ENCODE results near the gene TP53BP2. TPM values are rescaled to one million over a fixed set of nuclear protein-coding genes. Genes with fewer than 3 reads are reported as not detected.
A peak's percentile ranks its signal among the peaks of the same experiment; 100 is the strongest.
"Not testable (repeated sequence)": the region's sequence is repeated elsewhere in the genome, so short reads cannot be mapped to it uniquely, and the experiment has no call there.

The TP53BP2 gene
- total RNA-seq, 1 donor, result 32.7 TPM

- no peak overlapping the region for H3K4me3 ChIP-seq (ENCODE audit: low read depth, low read length)
- peak; percentile 76 for DNase-seq (ENCODE audit: low read depth)
- TF ChIP-seq CTCF (IDR thresholded peaks at IDR 0.05; ENCODE audit: insufficient read depth, low read length), result peak; percentile 59
Observed at GRCh38 chr1:223811634-223812101, 34.1 kb downstream of the TP53BP2 start.

- H3K4me3 ChIP-seq (ENCODE audit: low read depth, low read length), result no peak overlapping the region
- no peak for DNase-seq (ENCODE audit: low read depth)
- no peak for TF ChIP-seq CTCF (IDR thresholded peaks at IDR 0.05; ENCODE audit: insufficient read depth, low read length)
Observed at GRCh38 chr1:223810586-223810985, 35.2 kb downstream of the TP53BP2 start.

DNA sequence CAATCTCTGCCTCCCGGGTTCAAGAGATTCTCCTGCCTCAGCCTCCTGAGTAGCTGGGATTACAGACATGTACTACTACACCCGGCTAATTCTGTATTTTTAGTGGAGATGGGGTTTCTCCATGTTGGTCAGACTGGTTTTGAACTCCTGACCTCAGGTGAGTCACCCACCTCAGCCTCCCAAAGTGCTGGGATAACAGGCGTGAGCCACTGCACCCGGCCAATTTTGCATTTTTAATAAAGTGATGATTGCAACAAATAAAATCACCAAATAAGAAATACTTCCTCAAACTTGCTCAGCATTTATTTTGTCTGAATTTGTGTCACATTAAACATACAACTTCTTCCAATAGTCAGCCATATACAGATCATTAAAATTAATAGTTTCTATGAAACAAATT lies 35.8 kb downstream of the TP53BP2 start:
- not testable (repeated sequence) for H3K4me3 ChIP-seq (ENCODE audit: low read depth, low read length); DNase-seq (ENCODE audit: low read depth)

DNA sequence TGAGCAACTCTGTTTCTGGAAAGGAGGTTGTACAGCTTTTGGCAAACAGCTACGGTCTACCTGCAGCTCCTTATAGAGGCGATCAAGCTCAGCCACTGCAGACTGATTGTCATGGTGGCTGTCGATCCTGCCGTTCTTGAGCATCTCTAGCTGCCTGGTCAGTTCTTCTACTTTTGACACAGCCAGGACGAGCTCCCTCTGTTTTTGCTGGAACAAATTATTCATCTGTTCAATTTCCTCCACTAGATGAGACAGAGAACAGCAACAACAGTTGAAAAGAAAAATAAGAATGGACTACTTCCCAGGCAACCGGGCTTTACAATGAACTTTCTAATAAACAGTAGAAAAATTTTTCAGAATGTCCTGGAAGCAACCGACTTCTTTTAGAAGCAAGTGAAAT lies 42.5 kb downstream of the TP53BP2 start:
- no peak for DNase-seq (ENCODE audit: low read depth)
- H3K4me3 ChIP-seq (ENCODE audit: low read depth, low read length), result no peak overlapping the region
- no peak for TF ChIP-seq CTCF (IDR thresholded peaks at IDR 0.05; ENCODE audit: insufficient read depth, low read length)

DNA sequence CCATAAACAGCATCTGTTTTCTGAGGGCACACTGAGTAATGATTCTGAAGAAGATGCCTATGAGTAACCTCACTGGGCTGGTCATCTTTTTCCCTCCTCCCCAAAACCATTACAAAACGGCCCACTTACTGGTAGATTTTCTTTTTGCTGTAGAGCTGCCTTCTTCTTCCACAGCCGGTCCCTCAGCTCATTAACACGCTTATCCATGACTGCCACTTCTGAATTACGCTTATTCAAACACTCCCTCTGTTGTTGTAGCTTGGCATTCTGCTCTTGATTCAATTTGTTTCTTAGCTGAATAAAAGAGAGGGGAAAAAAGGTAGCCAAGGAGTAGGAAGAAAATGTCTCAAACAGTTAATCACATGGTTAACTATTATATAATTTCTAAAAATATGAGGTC lies 43.1 kb downstream of the TP53BP2 start:
- DNase-seq (ENCODE audit: low read depth), result no peak

DNA sequence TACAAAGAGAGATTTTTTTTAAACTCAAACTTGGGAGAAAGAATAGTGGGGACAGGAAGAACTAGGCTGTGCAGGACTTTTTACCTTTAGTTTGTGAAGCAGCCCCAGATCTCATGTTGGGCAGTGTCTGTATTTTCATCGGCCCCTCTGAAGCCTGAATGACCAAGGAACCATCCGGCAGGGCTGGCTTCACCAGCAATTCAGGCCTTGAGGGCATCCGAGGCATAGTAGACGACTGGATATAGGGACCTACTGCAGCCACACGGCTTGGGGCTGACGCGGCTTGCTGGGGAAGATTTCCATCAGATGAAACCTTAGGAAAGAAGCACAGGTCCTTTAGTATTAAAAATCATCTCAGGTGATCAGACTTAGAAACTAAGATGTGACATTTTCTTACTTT lies 43.7 kb downstream of the TP53BP2 start:
- no peak overlapping the region for H3K4me3 ChIP-seq (ENCODE audit: low read depth, low read length)
- DNase-seq (ENCODE audit: low read depth), result no peak
- TF ChIP-seq CTCF (IDR thresholded peaks at IDR 0.05; ENCODE audit: insufficient read depth, low read length), result no peak

More for the DNA sequence above, 43.1 kb downstream of the TP53BP2 start:
- no peak overlapping the region for H3K4me3 ChIP-seq (ENCODE audit: low read depth, low read length)
- TF ChIP-seq CTCF (IDR thresholded peaks at IDR 0.05; ENCODE audit: insufficient read depth, low read length), result no peak

DNA sequence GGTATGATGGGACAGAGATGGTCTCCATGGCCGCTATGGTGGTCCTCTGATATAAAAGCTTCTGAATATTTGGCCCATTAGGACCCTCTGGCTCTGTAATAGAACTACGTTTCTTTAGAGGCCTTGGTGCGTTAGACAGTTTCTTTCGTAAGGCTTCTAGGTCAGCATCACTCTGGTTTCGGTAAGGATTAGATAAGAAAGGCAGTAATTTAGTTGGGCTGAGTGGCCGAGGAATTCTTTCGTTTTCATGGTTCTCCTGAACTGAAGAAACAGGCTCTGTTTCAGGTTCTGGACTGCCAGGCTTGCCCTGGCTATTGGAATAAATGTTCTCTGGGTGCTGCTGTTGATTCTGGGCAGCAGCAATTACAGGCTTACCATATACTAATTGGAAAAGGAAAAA lies 49.5 kb downstream of the TP53BP2 start:
- DNase-seq (ENCODE audit: low read depth), result no peak
- no peak for TF ChIP-seq CTCF (IDR thresholded peaks at IDR 0.05; ENCODE audit: insufficient read depth, low read length)
- no peak overlapping the region for H3K4me3 ChIP-seq (ENCODE audit: low read depth, low read length)
